Progenitor cell of endocrine pancreas (in vitro differentiated cells): ENCODE data around the gene PEX12. TPM values are rescaled to one million over a fixed set of nuclear protein-coding genes. Genes with fewer than 3 reads are reported as not detected.

Experiments
- DNase-seq: peaks from one replicate; pipeline ENCODE4 v3.0.0; 2021; ENCODE audit warnings: low spot score; ENCODE audit not compliant: unreplicated experiment
- H3K27ac Mint-ChIP-seq: 2 replicates; pipeline ENCODE4 v1.8.0; 2021; ENCODE audit warnings: mild to moderate bottlenecking, moderate library complexity, mixed read lengths
- H3K27me3 Mint-ChIP-seq: 2 replicates; pipeline ENCODE4 v1.8.0; 2021; ENCODE audit warnings: mixed read lengths
- H3K36me3 Mint-ChIP-seq: 2 replicates; pipeline ENCODE4 v1.8.0; 2022; ENCODE audit warnings: mixed read lengths; ENCODE audit not compliant: insufficient read depth
- H3K4me1 Mint-ChIP-seq: 2 replicates; pipeline ENCODE4 v1.8.0; 2021; ENCODE audit warnings: low read depth, mixed read lengths
- H3K4me3 Mint-ChIP-seq: 2 replicates; pipeline ENCODE4 v1.8.0; 2021; ENCODE audit warnings: low read depth, mild to moderate bottlenecking, moderate library complexity, mixed read lengths
- H3K9me3 Mint-ChIP-seq: 2 replicates; pipeline ENCODE4 v1.8.0; 2021; ENCODE audit warnings: low read depth, mixed read lengths
- total RNA-seq: library from RNA; stranded (reverse); gene quantifications from 2 replicates; pipeline ENCODE4 v1.2.1, GENCODE V29; 2021
- TF ChIP-seq, protein P1 (sequence below): fragments of 200-600 bp; sonication (generic); IDR thresholded peaks from one replicate; pipeline ENCODE4 v1.5.0; 2021; ENCODE audit warnings: antibody characterized with exemption, mild to moderate bottlenecking; ENCODE audit not compliant: unreplicated experiment

The PEX12 gene
- total RNA-seq, 1 donor from 2014 or later = 4.2 TPM

DNA sequence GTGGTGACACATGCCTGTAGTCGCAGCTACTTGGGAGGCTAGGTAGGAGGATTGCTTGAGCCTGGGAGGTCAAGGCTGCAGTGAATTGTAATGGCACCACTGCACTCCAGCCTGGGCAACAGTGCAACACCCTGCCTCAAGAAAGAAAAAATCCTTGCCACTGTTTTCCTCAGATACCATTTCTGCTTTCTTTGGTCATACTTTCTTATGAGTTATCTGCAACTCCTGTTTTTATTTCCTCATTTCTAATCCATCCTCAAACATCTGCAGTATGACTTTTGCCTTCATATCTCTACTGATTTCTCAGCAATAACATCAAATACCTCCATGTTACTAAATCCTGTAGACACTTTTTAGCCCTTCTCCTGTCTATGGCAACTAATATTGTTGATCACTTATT lies 5.7 kb upstream of the PEX12 start:
- H3K27ac Mint-ChIP-seq = no peak overlapping the region
- no peaks in the 10 kb centered on the region for H3K9me3 Mint-ChIP-seq
- H3K4me3 Mint-ChIP-seq = no peak overlapping the region
- TF ChIP-seq, protein P1, sequence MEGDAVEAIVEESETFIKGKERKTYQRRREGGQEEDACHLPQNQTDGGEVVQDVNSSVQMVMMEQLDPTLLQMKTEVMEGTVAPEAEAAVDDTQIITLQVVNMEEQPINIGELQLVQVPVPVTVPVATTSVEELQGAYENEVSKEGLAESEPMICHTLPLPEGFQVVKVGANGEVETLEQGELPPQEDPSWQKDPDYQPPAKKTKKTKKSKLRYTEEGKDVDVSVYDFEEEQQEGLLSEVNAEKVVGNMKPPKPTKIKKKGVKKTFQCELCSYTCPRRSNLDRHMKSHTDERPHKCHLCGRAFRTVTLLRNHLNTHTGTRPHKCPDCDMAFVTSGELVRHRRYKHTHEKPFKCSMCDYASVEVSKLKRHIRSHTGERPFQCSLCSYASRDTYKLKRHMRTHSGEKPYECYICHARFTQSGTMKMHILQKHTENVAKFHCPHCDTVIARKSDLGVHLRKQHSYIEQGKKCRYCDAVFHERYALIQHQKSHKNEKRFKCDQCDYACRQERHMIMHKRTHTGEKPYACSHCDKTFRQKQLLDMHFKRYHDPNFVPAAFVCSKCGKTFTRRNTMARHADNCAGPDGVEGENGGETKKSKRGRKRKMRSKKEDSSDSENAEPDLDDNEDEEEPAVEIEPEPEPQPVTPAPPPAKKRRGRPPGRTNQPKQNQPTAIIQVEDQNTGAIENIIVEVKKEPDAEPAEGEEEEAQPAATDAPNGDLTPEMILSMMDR = no peak
- DNase-seq = no peak
- H3K27me3 Mint-ChIP-seq = peaks cover 22% of the 10 kb centered on the region
- no peaks in the 10 kb centered on the region for H3K36me3 Mint-ChIP-seq
- H3K4me1 Mint-ChIP-seq = peaks cover 17% of the 10 kb centered on the region

DNA sequence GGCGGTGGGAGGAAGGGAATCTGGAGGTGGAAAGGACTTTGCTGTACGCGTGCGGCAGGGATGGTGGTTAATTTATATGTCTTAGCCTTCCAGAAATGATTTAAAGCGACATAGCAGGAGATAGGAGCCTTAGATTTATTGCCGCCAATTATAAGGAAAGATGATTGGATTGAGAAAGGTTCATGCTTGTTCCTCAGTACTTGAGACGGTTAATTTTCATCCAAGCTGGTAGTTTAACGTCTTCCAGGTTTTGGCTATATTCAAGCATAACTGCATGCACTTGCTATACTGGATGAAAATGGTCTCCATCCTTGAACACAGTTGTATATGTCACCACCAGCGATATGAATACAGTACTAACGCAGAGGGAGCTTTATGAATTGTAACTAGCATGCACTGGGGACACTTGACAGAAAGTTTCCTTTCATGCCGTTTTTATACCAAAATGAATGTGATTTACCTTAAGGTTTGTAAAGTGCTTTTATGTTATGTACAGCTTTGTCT lies 610 bp upstream of the PEX12 start:
- TF ChIP-seq, protein P1 = no peak
- Mint-ChIP-seq H3K27me3 (peaks cover 13% of the 10 kb centered on the region), H3K9me3 (no peaks in the 10 kb centered on the region), H3K4me3 (peak overlapping the region; percentile 94), H3K4me1 (peaks cover 16% of the 10 kb centered on the region), H3K36me3 (no peaks in the 10 kb centered on the region), H3K27ac (peak overlapping the region; percentile 97)
- DNase-seq = no peak

DNA sequence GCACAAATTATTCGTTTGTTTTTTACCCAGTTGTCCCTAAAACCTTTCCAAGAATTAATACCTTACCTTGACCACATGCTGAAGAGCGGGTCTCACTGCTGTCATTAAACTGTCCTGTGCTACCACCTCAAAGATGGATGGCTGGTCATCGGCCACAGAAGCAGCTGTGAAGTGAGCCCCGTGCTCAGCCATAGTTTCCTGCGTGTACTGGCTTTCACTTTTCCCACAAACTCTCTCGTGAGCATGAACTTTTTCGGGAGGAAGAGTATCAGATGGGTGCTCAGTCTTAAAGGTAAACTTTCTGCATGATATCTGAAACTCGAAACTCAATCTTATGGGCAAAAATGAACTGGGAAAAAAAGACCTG lies 558 bp downstream of the PEX12 start:
- Mint-ChIP-seq H3K4me3 (peak overlapping the region; percentile 94), H3K9me3 (no peaks in the 10 kb centered on the region), H3K27me3 (peaks cover 5% of the 10 kb centered on the region), H3K27ac (peak overlapping the region; percentile 97), H3K36me3 (no peaks in the 10 kb centered on the region), H3K4me1 (peaks cover 16% of the 10 kb centered on the region)
- TF ChIP-seq, protein P1 = no peak
- no peak for DNase-seq

DNA sequence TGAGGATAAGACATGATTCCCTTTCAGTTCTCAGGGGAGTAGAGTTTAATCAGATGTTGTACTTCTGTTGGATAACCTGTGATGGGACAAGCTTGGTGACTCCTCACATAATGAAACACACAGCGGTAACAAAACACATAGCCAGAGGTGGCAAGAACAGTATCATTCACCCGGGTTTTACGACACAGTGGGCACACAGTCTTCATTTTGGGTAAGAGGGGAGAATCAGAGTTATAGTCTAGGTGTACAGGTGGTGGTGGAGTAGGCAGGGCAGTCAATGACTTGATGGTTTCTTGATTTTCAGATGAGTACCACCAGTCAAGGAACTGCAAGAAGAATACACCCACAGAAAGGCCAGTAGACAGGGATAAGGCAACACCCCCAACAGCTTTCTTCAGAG lies 2.6 kb downstream of the PEX12 start:
- no peak for DNase-seq
- no peak overlapping the region for H3K4me3 Mint-ChIP-seq
- H3K36me3 Mint-ChIP-seq = no peaks in the 10 kb centered on the region
- H3K27me3 Mint-ChIP-seq = no peaks in the 10 kb centered on the region
- H3K27ac Mint-ChIP-seq = peak overlapping the region; percentile 50
- H3K4me1 Mint-ChIP-seq = peaks cover 16% of the 10 kb centered on the region
- TF ChIP-seq, protein P1 = no peak
- H3K9me3 Mint-ChIP-seq = no peaks in the 10 kb centered on the region

DNA sequence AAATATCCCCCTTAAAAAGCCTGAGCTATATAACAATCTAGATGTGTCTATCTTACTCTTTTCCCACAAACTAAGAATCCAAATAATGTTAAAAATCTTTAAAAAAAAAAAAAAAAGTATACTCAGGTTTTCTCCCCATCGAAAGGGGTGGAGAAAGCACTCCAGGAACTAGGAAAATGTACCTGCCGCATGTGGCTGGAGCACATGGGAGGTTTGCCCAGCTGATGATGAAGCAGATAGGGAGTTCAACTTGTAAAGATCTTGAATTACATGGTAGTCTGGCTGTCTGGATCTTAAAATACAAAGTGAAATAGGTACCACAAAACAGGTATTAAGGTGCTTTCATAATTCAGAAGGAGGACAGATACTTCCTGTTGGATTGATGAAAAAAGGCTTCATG lies 9.0 kb downstream of the PEX12 start:
- TF ChIP-seq, protein P1 = no peak
- DNase-seq = no peak
- Mint-ChIP-seq H3K4me1 (peaks cover 16% of the 10 kb centered on the region), H3K27me3 (peaks cover 26% of the 10 kb centered on the region), H3K4me3 (peak overlapping the region; percentile 93), H3K9me3 (no peaks in the 10 kb centered on the region), H3K36me3 (no peaks in the 10 kb centered on the region), H3K27ac (peak overlapping the region; percentile 79)
